GM12878 (cell line): ENCODE data around the gene SPRYD7. TPM values are rescaled to one million over a fixed set of nuclear protein-coding genes. Genes with fewer than 3 reads are reported as not detected.

Source experiments
- ATAC-seq: fragments of 200-7000 bp; cut with Tn5 transposase; 3 replicates; pipeline ENCODE4 v1.9.1; 2020; ENCODE audit warnings: mild to moderate bottlenecking, moderate library complexity
- BruUV-seq: library from RNA; stranded (reverse); fragments of 400-500 nt; replicated peaks from 2 replicates; lab custom pipeline; 2021; lab: Mats Ljungman, UMichigan
- CTCF ChIA-PET: fragments of 300-600 bp; sonication (Branson Sonifier 250); formaldehyde crosslinking; extraction: SDS; loops from one replicate; lab custom pipeline; 2021; ENCODE audit warnings: inconsistent platforms; lab: Yijun Ruan, JAX
- POLR2A ChIA-PET: fragments of 350-600 bp; formaldehyde crosslinking; extraction: SDS; loops from one replicate; lab custom pipeline; 2021; ENCODE audit warnings: inconsistent platforms; lab: Charles Lee
- RAD21 ChIA-PET: fragments of 300-600 bp; sonication (Branson Sonifier 250); formaldehyde crosslinking; loops from one replicate; lab custom pipeline; 2023; ENCODE audit warnings: antibody characterized with exemption; ENCODE audit not compliant: unreplicated experiment; lab: Charles Lee
- SMC1A ChIA-PET: fragments of 300-600 bp; sonication (Branson Sonifier 250); formaldehyde crosslinking; loops from one replicate; lab custom pipeline; 2023; ENCODE audit not compliant: unreplicated experiment, uncharacterized antibody; lab: Charles Lee
- DNase-seq: peaks from one replicate; pipeline ENCODE4 v3.0.0-alpha.2; 2011; ENCODE audit warnings: low read depth, low spot score
- FAIRE-seq: peaks from 3 replicates; lab custom pipeline; 2011; peaks lifted over from hg19 to GRCh38; lab: Jason Lieb, UNC
- H2AFZ ChIP-seq: 2 replicates; pipeline ENCODE4 v1.6.0; 2011; ENCODE audit warnings: low read depth, low read length, control low read depth; ENCODE audit not compliant: control insufficient read depth
- H3K27ac ChIP-seq: 2 replicates; pipeline ENCODE4 v1.5.1; 2011; ENCODE audit warnings: control low read depth; ENCODE audit not compliant: control insufficient read depth, insufficient read depth
- H3K27me3 ChIP-seq, 2 experiments: replicated peaks in 1 of 2; 2 replicates each; pipeline versions ENCODE4 v1.6.0 to v1.6.1; 2011; ENCODE audit warnings: low read length in 1 of 2; ENCODE audit not compliant: control insufficient read depth in 2 of 2, insufficient read depth in 2 of 2
- H3K36me3 ChIP-seq, 2 experiments: 2 replicates each; pipeline ENCODE4 v1.5.1; 2011; ENCODE audit warnings: low read length in 1 of 2; ENCODE audit not compliant: control insufficient read depth in 2 of 2, insufficient read depth in 2 of 2
- H3K4me1 ChIP-seq: 2 replicates; pipeline ENCODE4 v1.6.1; 2011; ENCODE audit warnings: mild to moderate bottlenecking, low read length, moderate library complexity, mixed read lengths; ENCODE audit not compliant: control insufficient read depth, insufficient read depth
- H3K4me2 ChIP-seq: 2 replicates; pipeline ENCODE4 v1.6.0; 2011; ENCODE audit warnings: control low read depth; ENCODE audit not compliant: control insufficient read depth, insufficient read depth
- H3K4me3 ChIP-seq: fragments of 200-600 bp; sonication (generic); 2 replicates; pipeline ENCODE4 v1.5.1; 2016
- H3K79me2 ChIP-seq: 2 replicates; pipeline ENCODE4 v1.6.0; 2011; ENCODE audit warnings: low read length; ENCODE audit not compliant: control insufficient read depth, insufficient read depth
- H3K9ac ChIP-seq: 2 replicates; pipeline ENCODE4 v1.8.0; 2011; ENCODE audit warnings: low read length, control low read depth, mixed read lengths; ENCODE audit not compliant: control insufficient read depth, insufficient read depth
- H3K9me3 ChIP-seq: replicated peaks from 3 replicates; pipeline ENCODE4 v1.5.1; 2011; ENCODE audit warnings: mild to moderate bottlenecking, low read length; ENCODE audit not compliant: control insufficient read depth, insufficient read depth
- H4K20me1 ChIP-seq: 2 replicates; pipeline ENCODE4 v1.6.0; 2011; ENCODE audit not compliant: control insufficient read depth, insufficient read depth
- CBX3 ChIP-seq: fragments of 200-600 bp; sonication (generic); IDR thresholded peaks from 2 replicates; pipeline ENCODE4 v1.6.1; 2016; ENCODE audit warnings: low read depth, borderline replicate concordance
- CEBPZ ChIP-seq: fragments of 150-350 bp; IDR thresholded peaks from 2 replicates; pipeline ENCODE4 v1.6.1; 2016; ENCODE audit warnings: low read depth, low read length
- E4F1 ChIP-seq: fragments of 450-650 bp; IDR thresholded peaks from 2 replicates; pipeline ENCODE4 v1.6.1; 2018; ENCODE audit warnings: borderline replicate concordance, mild to moderate bottlenecking; ENCODE audit not compliant: partially characterized antibody
- HDAC6 ChIP-seq: fragments of 200-600 bp; sonication (generic); IDR thresholded peaks from one replicate; pipeline ENCODE4 v1.8.0; 2017; ENCODE audit warnings: antibody characterized with exemption; ENCODE audit not compliant: unreplicated experiment
- MTA3 ChIP-seq: IDR thresholded peaks from 2 replicates; pipeline ENCODE4 v1.6.1; 2012; ENCODE audit warnings: low read length, inconsistent platforms, borderline replicate concordance
- MYC ChIP-seq: IDR thresholded peaks from 2 replicates; pipeline ENCODE4 v1.6.1; 2011; ENCODE audit warnings: mild to moderate bottlenecking, low read length, moderate library complexity, inconsistent platforms; ENCODE audit not compliant: insufficient read depth, insufficient replicate concordance, insufficient read length, severe bottlenecking
- NFIC ChIP-seq: IDR thresholded peaks from 2 replicates; pipeline ENCODE4 v1.6.1; 2012; ENCODE audit warnings: low read depth, mild to moderate bottlenecking, inconsistent platforms, low read length, moderate library complexity
- NKRF ChIP-seq: fragments of 450-650 bp; conservative IDR thresholded peaks from 2 replicates; pipeline ENCODE4 v1.6.1; 2017; ENCODE audit warnings: mild to moderate bottlenecking, moderate library complexity
- POLR2AphosphoS2 ChIP-seq: IDR thresholded peaks from 2 replicates; pipeline ENCODE4 v1.6.1; 2011; ENCODE audit warnings: low read depth, mild to moderate bottlenecking, low read length, improper control_type of control experiment, moderate library complexity
- RAD21 ChIP-seq: IDR thresholded peaks from 2 replicates; pipeline ENCODE4 v1.6.1; 2011; ENCODE audit warnings: mild to moderate bottlenecking, low read depth, low read length, moderate library complexity; ENCODE audit not compliant: insufficient read depth
- SPI1 ChIP-seq: IDR thresholded peaks from 2 replicates; pipeline ENCODE4 v1.6.1; 2011; ENCODE audit warnings: low read depth, mild to moderate bottlenecking, low read length, moderate library complexity, borderline replicate concordance; ENCODE audit not compliant: insufficient read depth
- STAT1 ChIP-seq: fragments of 450-650 bp; conservative IDR thresholded peaks from 2 replicates; pipeline ENCODE4 v1.6.1; 2014; ENCODE audit warnings: antibody characterized with exemption, mild to moderate bottlenecking
- STAT3 ChIP-seq: IDR thresholded peaks from 2 replicates; pipeline ENCODE4 v1.6.1; 2011; ENCODE audit warnings: low read depth, low read length, improper control_type of control experiment
- SUZ12 ChIP-seq: fragments of 200-600 bp; sonication (generic); IDR thresholded peaks from one replicate; pipeline ENCODE4 v1.6.1; 2018; ENCODE audit warnings: antibody characterized with exemption, mild to moderate bottlenecking; ENCODE audit not compliant: unreplicated experiment
- ZNF274 ChIP-seq: IDR thresholded peaks from one replicate; pipeline ENCODE4 v1.8.0; 2011; ENCODE audit not compliant: insufficient read length, insufficient read depth
- WGBS: methylation state at CpG from one replicate; pipeline ENCODE4 v1.1.6; 2016; ENCODE audit warnings: low lambda C conversion rate; ENCODE audit not compliant: insufficient replicate concordance, insufficient coverage; ENCODE audit errors: missing lambda C conversion rate; 5-methylcytosine and 5-hydroxymethylcytosine counted together
- in situ Hi-C: fragments of 300-500 bp; cut with MboI; formaldehyde crosslinking; loops from 9 replicates; pipeline ENCODE4 v1.14.3; 2018; ENCODE audit warnings: mixed read lengths
- intact Hi-C: fragments of 100-400 bp; cut with micrococcal nuclease; formaldehyde crosslinking; loops from one replicate; pipeline ENCODE4 v1.14.2; 2022; ENCODE audit not compliant: unreplicated experiment
- polyA plus RNA-seq, 11 experiments: library from polyadenylated mRNA; depleted of rRNA in 4 of 11; unstranded in 6 of 11; stranded (reverse) in 5 of 11; fragments of >200 nt; fragmentation: Nextera tagmentation in 4 of 11; fragmentation: Illumina TruSeq in 1 of 11; extraction: Ambion mirVana in 4 of 11; extraction: Trizol in 1 of 11; gene quantifications; 1 replicate in 1 of 11; 2 replicates in 10 of 11; pipeline versions ENCODE4 v1.2.1 to v1.2.3, GENCODE V29; 2011 to 2016; ENCODE audit warnings: inconsistent platforms in 2 of 11, missing spikeins in 2 of 11, low read depth in 1 of 11
- total RNA-seq, 4 experiments: library from RNA; depleted of rRNA in 3 of 4; stranded (reverse); fragments of >200 nt in 3 of 4; fragmentation: Illumina TruSeq in 1 of 4; extraction: Trizol in 1 of 4; gene quantifications; 2 replicates each; pipeline versions ENCODE4 v1.2.1 to v1.2.3, GENCODE V29; 2013 to 2021

The SPRYD7 gene
- total and polyA plus RNA-seq, 10 of the 15 experiments (the other 5 are each of a cell fraction or from before 2014, with no cell fraction given), result 5.3 to 18.7 (median 9.6) TPM

GRCh38 chr13:49890376-49890775 is 45.8 kb downstream of the SPRYD7 start (continued):
- TF ChIP-seq POLR2AphosphoS2, result no peak
- no peak for TF ChIP-seq SPI1

GRCh38 chr13:49878682-49879081 is 57.5 kb downstream of the SPRYD7 start:
- Histone ChIP-seq H3K4me1 (no peaks in the 10 kb centered on the region), H3K36me3 (no peaks in the 10 kb centered on the region), H3K27me3 (no peaks in the 10 kb centered on the region), H3K4me3 (no peak overlapping the region), H3K9me3 (no peaks in the 10 kb centered on the region; the same call in none of the 3 replicates), H3K27ac (no peak overlapping the region), H2AFZ (no peak overlapping the region), H3K79me2 (no peaks in the 10 kb centered on the region), H3K4me2 (no peak overlapping the region), H4K20me1 (no peaks in the 10 kb centered on the region), H3K9ac (no peak overlapping the region)
- FAIRE-seq (no peak), DNase-seq (no peak), ATAC-seq (no peak)
- ChIA-PET CTCF (no interaction called here), SMC1A (no interaction called here), RAD21 (no interaction called here), POLR2A (no interaction called here)
- in situ Hi-C loops (no loop called here), intact Hi-C loops (no loop called here)
- 91% methylated on average over 3 of the region's 3 CpGs for WGBS
- no TSS peak for BruUV-seq
- TF ChIP-seq NFIC (no peak), RAD21 (no peak), MYC (no peak), MTA3 (no peak), STAT3 (no peak), CEBPZ (no peak), E4F1 (no peak), ZNF274 (no peak), NKRF (no peak), SUZ12 (no peak), STAT1 (no peak), HDAC6 (no peak), CBX3 (no peak)
